GM18519 (cell line): ENCODE measurements around the gene PADI1.

Source experiments
- ATAC-seq: cut with Tn5 transposase; IDR thresholded peaks from one replicate; pipeline ENCODE4 v1.9.1; 2021; ENCODE audit warnings: mild to moderate bottlenecking, moderate library complexity; ENCODE audit not compliant: unreplicated experiment, low FRiP score

PADI1 gene, protein sequence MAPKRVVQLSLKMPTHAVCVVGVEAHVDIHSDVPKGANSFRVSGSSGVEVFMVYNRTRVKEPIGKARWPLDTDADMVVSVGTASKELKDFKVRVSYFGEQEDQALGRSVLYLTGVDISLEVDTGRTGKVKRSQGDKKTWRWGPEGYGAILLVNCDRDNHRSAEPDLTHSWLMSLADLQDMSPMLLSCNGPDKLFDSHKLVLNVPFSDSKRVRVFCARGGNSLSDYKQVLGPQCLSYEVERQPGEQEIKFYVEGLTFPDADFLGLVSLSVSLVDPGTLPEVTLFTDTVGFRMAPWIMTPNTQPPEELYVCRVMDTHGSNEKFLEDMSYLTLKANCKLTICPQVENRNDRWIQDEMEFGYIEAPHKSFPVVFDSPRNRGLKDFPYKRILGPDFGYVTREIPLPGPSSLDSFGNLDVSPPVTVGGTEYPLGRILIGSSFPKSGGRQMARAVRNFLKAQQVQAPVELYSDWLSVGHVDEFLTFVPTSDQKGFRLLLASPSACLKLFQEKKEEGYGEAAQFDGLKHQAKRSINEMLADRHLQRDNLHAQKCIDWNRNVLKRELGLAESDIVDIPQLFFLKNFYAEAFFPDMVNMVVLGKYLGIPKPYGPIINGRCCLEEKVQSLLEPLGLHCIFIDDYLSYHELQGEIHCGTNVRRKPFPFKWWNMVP

DNA sequence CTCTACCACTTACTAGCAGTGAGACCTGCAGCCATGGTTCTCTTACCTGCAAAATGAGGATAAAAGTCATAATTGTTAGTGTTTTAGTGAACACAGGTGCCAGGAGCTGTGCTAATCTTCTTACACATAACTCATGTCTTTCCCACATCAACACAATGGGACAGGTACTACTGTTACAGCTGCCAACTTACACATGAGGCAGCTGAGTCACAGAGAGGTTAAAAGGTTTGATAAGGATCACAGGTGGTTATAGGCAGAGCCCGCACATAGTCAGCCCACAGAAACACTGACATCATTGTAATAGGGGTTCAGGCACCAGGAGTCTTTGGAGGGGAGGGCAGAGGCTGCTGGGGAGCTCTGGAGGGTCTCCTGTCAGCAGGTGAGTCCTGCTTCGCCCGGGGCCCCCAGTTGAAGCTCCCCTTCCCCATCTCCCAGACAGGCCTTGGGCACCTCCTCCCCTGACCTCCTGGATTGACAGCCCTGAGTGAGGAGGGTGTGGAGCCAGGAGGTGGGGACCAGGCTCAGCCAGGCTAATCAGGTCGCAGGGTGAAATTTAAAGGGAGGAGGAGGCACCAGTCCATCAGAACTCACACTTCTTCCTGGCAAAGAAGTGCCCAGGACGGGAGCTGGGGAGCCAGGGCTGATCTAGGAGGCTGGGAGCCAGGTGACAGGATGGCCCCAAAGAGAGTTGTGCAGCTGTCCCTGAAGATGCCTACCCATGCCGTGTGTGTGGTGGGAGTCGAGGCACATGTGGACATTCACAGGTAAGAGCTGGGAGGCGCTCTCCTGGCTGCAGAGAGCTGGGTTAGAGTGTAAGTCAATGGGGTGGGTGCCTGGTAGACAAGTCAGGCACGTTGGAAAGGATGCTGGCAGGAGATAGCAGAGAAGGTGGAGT, at the start of gene PADI1:
Gene PADI1, plus strand, starts transcription at position 583 of the 895 bp plus-strand sequence. Its CDS starts 90 bp downstream, at position 673.
- no peak for ATAC-seq

DNA sequence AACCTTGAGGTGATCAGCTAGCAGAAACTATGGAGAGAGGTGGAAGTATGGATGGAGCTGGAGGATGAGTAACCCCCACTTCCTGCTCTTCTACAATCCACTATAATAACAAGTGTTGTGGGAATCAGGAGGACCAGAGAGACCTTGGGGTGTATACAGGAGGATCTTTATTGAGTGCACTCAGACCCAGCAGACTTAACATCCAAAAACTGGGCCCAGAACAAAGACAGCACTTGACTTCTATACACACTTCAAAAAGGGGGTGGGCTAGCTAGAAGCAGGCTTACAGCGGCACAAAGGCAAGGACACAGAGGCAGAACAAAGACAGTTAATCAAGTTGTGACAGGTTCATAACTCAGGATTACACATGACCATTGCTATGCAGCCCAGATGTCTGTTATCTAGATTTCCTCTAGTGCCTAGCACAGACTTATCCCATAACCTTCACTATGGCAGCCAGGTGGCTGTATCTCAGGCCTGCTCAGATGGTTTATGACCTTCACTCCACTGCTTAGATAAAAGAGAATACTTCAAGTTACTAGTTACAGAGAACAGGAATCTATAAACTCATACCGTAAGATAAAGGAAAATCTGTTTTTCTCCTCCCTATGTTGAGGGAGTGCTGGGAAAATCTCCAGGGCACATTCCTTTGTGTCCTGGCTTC, 49.5 kb upstream of the PADI1 start:
- ATAC-seq = no peak

DNA sequence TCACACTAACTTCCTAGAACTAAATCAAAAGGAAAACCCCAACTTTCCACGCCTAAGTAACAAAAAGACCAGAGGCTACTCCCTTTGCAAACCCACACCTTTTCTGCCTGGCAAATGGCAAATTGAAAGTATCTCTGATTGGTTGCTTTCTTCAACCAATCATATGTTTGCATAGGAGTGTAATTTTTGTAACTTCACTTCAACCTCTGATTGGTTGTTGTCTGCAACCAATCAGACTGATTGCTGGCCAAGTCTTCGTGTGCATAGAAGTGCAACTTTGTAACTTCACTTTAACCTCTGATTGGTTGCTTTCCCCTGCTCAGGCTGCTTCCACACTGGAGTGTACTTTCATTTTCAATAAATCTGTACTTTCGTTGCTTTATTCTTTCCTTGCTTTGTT, 48.8 kb upstream of the PADI1 start:
- ATAC-seq = no peak

DNA sequence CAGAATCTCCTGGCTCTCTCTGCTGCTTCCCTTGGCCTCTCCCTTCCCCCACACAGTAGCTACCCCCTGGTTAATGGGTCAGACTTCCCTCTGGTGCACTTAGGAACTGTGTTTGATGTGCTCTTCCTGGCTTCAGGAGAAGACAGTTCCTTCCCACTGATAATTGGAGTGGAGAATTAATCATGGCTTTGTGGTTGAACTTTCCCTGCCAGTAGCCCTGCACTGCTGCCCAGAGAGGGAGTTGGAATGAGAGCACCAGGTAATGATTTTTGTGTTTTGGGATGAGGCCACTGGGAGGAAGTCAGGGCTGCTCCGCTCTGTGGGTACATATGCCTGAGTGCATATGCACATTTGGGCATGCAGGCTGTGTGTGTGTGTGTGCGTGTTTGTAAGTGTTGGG, 46.0 kb upstream of the PADI1 start:
- ATAC-seq = no peak

DNA sequence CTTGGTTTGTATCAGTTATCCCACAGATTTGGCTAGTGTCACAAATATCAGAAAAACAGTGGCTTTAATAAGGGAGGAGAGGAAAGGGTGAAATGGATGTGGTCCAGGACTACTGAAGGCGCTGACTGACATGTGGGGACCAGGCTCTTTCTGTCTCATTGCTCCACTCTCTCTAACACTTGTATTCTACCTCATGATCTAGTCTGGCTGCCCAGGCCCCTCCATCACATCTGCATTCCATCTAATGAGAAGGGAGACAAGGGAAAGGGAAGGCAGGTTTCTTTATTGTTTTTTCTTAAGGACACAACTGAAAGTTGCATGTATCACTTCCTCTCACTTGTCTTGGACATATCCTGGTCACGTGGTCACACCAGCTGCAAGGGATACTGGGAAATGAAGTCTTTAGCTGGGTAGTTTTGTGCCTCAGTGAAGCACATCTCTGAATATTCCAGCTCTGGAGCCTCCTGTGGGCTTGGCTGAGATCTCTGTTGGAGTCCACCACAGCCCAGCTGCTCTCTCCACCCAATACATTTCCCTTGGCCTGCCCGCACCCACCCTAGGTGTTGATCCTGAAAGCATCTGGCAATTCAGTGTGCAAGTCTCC, 43.7 kb upstream of the PADI1 start:
- no peak for ATAC-seq

DNA sequence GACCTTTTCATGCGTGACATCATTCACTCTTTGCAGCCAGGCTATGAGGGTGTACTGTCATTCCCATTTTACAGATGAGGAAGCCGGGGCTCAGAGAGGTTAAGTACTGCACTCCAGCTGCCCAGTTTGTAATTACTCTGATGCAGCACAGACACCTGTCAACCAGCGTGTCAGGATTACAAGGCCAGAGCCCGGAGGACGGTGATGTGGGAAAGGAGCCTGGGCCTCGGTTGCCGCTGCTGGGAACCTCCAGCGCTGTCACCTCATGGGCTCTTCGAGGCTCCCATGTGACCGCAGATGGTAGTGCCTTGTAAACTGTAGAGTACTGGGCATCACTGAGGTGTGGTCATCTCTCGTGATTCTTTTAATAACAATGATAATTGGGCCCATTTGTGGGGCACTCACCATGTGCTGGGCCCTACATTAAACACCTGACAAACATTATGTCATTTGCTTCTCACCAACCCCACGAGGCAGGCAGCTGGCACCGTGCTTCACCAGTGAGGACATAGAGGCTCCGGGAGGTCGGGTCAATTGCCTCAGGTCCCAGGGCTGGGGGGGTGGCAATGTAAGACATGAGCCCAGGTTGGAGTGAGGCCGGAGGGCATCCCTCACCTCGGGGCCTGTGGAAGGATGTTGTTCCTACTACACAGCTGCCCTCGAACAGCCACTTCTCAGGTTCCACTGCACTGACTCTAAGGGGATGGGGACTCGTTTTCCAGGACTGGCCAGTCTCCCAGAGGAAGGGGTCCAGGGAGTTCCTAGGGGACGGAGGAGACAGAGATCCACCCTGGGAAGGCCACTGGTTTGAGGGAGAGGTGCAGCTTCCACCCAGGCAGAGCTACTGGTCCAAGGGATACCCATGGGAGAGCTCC, 42.8 kb upstream of the PADI1 start:
- ATAC-seq = no peak

DNA sequence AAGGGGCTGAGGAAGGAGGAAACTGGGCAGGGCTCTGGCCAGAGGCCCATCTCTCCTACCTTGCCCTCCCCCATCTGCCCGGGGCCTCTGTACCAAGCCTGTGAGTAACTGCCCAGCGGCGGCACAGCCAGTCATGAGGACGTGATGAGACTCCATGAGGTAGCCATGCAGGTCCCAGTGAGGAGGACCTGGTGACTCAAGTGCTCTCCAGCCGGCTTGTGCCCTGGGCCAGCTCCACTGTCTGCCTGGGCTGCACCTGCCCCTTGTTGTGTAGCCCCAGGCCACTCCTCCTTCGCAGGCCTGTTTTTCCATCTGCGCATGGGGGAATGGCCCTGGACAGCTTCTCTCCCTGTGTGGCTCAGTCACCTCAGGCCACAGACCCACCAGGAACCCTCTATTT, 42.0 kb upstream of the PADI1 start:
- no peak for ATAC-seq

DNA sequence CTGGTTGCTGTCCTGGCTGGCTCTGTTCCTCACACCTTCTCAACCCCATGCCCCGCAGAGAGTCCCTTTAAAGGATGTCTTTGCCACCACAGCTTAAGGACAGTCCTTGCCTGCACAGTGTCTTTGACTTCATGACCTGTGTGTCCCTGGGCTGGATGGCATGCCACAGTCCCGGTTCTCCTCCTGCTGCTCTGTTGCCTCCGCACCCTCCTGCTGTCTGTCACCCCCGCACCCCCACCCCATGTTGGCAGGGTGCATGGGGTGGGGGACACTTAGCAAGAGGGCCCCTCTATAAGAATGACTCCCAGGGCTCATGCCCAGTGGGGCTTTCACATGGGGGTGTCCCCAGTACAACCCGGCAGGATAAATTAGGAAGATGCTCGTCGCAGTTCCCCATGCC, 41.6 kb upstream of the PADI1 start:
- no peak for ATAC-seq

DNA sequence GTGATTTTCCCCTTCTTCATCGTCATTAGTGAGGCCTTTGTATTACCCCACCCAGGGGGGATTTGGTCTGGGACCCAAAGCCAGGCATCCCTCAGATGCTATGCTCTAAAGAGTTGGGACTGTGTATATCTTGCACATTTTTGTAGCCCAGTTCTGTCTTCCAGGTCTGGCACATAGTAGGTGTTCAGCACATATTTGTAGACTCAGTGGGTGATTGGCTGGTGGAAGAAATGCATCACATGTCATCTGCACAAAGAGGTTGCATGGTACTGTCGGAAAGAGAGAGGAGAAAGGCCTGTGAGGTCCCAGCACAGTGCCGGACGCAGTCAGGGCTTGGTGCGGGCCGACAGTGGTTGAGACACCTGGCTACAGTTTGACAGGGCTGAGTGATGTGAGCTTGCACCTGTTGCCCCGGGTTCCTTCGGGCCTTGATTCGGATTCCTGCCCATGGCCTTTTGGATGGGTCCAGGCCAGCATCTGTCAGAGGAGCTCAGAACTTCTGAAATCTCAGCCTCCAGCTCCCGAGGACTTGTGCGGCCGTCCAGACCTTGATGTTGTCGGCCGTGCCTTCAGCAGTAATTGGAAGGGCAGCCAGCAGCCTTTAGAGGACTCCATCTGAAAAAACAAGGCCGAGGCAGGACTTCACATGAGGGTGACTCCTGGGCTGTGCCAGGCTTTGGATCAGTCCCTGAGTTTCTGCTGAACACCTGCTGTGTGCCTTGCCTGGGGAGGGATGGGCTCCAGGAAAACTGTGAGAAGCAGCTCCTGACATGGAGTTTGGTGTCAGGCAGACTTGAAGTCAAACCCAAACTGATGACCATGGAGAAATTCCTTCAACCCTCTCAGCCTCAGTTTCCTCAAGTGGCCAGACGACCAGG, 40.9 kb upstream of the PADI1 start:
- ATAC-seq = no peak

DNA sequence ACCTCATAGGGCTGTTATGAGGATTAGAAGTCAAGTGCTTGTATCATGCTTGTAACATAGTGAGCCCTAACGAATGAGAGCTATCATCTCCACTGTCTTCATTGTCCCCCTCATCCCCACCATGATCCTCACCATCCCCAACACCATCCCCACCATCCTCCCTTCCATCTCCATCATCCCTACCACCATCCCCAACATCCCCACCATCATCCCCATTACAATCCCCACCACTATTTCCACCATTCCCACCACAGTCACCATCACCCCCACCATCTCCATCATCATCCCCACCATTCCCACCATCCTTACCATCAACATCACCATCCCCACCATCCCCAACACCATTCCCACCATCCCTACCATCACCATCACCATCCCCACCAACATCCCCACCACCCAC, 39.1 kb upstream of the PADI1 start:
- no peak for ATAC-seq

DNA sequence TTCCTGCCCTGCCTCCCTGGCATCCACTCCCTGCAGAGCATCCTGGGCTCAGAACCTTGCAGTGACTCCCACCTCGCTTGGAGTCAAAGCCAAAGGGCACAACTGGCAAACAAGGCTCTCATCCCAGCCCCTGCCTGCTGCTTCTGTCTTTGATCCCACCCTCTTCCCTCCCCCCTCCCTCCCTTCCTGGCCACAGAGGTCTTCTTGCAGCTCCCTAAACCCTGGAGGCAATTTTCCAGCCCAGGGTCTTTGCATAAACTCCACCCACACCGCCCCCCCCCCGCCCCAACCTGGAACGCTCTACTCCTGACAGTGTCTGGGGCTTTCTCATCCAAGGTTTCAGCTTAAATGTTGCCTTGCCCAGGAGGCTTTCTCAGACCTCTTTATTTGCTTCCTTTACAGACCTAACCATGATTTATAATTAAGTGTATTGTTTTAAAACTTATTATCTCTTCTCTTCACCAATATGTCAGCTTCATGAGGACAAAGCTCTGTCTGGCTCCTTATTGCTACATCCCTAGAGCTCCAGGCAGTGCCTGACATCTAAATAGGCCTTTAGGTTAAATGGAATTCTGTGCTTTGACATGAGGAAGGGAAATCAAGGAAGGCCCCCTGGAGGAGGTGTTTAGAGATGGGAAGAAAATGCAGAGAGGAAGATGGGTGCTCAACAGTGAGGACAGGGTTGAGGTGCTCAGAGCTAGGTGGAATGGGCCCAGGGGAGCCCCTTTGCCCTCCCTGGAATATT, 37.7 kb upstream of the PADI1 start:
- no peak for ATAC-seq

DNA sequence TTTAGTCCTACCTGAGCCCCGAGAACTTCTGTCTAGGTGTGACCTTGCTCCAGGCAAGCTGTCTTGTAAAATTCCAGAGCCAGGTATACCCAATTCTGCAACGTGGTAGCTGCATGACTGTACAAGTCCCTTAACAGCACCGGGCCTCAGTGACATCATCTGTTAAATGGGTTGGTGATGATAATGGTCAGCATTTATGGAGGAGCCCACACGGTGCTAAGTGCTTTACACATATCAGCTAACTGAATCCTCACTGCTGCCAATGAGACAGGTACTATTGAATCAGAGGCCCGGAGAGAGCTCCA, 37.2 kb upstream of the PADI1 start:
- no peak for ATAC-seq

DNA sequence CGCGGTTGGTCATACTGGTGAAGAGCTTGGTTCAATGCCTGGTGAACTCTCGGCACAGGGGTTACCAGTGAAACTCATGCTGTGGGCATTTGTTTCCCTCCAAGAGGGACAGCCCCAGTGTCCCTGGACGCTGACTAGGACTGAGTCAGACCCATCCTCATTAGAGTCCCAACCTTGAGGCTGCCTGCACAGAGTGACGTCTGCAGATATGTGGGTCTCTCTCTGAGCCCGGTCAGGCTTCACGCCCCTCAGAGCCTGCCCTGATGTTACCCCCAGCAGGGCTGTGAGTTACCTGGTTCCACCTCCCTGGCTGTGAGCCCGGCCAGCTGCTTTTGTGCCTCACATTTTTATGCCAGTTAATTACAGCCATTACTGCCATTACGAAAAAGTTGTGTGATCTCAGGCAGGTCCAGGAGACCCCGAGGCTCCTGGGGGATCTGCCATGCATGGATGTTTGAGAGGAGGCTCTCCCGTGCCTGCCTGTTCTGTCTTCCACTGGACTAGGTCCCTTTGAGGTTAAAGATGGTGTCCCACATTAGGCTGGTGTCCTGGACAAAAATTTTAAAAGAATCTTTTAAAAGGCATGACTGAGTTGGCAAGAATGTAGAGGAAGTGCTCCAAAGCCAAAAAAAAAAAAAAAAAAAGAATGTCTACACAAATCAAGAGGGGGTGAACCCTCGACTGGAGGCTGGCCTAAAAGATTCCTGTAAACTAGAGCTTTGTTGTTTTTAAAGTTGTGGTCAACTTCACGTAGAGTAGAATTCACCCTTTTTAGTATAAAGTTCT, 36.6 kb upstream of the PADI1 start:
- no peak for ATAC-seq

DNA sequence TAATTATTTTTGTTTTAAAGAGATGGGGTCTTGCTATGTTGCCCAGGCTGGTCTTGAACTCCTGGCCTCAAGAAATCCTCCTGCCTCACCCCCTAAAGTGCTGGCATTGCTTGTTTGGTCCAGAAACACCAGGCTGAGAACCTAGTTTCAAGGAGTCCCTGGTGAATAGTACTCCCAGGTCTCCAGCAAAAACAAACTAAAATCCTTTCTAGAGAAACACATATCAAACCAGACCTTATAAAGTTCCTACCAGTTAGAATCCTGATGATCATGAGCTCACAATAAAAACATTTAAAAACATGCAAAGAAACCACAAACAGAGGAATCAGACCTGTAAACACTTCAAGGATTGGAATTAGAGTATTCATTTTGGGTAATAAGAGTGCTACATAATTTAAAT, 34.4 kb upstream of the PADI1 start:
- ATAC-seq = no peak

DNA sequence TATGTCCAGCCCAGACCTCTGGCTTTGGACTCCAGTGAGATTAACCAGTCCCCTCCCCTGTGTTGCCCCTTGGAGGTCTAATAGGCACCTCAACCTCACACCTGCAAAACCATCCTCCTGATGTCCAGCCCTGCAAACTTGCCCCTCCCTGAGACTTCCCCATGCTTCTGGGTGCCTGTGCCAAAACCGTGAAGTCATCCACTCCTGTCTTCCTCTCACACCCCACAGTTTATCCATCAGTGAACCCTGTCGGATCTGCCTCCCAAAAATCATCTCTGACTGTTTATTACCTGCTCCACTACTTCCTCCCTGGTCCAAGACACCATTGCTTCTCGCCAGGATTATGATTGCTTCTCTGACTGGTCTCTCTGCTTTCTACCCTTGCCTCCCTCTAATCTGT, 31.7 kb upstream of the PADI1 start:
- ATAC-seq = no peak

DNA sequence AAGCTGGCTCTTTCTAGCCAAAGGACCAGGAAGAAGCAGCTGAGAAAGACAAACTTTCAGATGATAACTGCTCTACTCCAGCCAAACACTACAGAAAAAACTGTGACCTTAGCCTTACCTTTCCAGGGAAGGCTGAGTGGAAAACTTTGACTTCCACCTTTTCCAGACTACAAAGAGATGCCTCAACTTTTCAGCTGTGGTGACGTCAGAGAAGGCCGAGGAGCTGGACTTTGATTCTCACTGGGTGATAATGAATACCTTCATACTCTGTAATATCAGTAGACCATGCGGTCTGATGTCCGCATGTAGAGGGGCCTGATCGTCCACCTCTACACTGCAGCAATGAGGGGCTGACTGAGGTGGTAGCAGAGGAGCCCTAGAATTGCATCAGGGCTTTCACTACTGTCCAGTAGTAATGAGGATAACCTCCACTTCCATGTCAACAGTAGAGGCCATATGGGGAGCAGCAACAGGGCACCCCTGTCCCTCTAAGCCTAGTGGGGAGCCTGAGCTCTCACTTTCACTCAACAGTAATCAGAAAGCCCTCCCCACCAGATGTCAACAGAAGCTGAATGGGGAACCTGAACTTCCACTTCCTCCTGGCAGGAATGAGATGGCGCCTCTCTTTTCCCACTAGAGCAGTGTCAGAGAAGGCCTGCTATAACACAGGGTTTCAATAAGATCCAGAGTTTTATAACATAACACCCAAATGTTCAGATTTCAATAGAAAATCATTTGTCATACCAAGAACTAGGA, 28.4 kb upstream of the PADI1 start:
- ATAC-seq = no peak
